Germinal center (tissue), 1 donor: Measurements from ENCODE around the gene PBXIP1.

Source experiments
- DNase-seq: peaks from one replicate; pipeline ENCODE4 v3.0.0; 2012; ENCODE audit warnings: mixed read lengths, low spot score

The PBXIP1 gene

DNA sequence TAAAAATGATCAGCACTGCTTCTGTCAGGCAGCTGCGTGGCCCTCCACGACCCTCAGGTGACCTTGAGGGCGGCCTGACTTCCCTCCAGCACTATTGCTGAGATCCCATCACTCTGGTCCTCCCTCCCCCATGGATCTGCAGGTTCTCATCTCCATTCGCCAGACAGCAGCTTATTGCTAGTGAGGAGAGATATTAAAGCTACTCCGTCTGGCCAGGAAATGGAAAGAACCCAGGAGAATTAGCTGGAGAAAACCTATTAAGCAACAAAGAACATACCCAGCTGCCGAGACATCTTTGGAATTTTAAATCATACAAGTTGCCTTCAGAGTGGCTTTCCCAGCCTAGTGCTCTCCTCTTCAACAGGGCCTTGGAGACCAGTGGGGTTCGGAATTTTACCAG lies 60.1 kb downstream of the PBXIP1 start:
- DNase-seq = no peak
